ENCODE results near the gene PTPRM.

- TF ChIP-seq ZFP30 (CRISPR knock-in tag; IDR thresholded peaks at IDR 0.05) (no peak), ISL1 (CRISPR knock-in tag; IDR thresholded peaks at IDR 0.05) (no peak), ZNF565 (CRISPR knock-in tag; conservative IDR thresholded peaks at IDR 0.05; ENCODE audit: low read depth) (no peak), BACH2 (CRISPR knock-in tag; IDR thresholded peaks at IDR 0.05; ENCODE audit: borderline replicate concordance) (no peak), ESRRG (CRISPR knock-in tag; IDR thresholded peaks at IDR 0.05) (no peak), PPARA (CRISPR knock-in tag; IDR thresholded peaks at IDR 0.05; ENCODE audit: borderline replicate concordance) (no peak), ARNTL (CRISPR knock-in tag; IDR thresholded peaks at IDR 0.05; ENCODE audit: borderline replicate concordance, low read depth) (no peak), OSR1 (CRISPR knock-in tag; IDR thresholded peaks at IDR 0.05) (no peak), PATZ1 (CRISPR knock-in tag; IDR thresholded peaks at IDR 0.05; ENCODE audit: borderline replicate concordance) (no peak), CSRNP3 (CRISPR knock-in tag; IDR thresholded peaks at IDR 0.05) (no peak), ZFP3 (CRISPR knock-in tag; IDR thresholded peaks at IDR 0.05) (no peak), ZNF70 (CRISPR knock-in tag; IDR thresholded peaks at IDR 0.05) (no peak), TOX (CRISPR knock-in tag; IDR thresholded peaks at IDR 0.05; ENCODE audit: borderline replicate concordance) (no peak), SNAI2 (CRISPR knock-in tag; IDR thresholded peaks at IDR 0.05) (no peak)
These were observed 90.8 kb downstream of the PTPRM start for GRCh38 chr18:7657937-7658336.

Data from SK-N-SH treated with all-trans-retinoic acid at 6 μM for 48 hours (cell line).